ENCODE measurements around the gene ZFP36L2.

ZFP36L2 gene, protein sequence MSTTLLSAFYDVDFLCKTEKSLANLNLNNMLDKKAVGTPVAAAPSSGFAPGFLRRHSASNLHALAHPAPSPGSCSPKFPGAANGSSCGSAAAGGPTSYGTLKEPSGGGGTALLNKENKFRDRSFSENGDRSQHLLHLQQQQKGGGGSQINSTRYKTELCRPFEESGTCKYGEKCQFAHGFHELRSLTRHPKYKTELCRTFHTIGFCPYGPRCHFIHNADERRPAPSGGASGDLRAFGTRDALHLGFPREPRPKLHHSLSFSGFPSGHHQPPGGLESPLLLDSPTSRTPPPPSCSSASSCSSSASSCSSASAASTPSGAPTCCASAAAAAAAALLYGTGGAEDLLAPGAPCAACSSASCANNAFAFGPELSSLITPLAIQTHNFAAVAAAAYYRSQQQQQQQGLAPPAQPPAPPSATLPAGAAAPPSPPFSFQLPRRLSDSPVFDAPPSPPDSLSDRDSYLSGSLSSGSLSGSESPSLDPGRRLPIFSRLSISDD

DNA sequence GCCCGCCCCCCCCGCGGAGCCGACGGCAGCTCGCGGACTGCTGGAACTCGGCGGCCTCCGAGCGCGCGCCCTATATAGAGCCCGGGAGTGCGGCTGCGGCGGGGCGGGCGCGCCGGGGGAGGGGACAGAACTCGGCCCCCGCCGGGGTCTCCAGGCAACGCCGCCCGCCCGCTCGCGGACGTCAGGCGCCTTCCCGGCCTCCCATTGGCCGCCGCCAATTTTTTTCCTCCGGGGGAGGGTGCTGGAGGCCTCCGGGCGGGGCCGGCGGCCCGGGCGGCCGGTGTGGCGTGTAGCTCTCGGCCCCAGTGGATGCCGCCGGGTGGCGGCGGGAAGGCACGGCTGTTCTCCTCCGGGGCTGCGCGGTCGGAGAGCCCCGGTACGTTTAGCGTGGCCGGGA, at the start of gene ZFP36L2:
Gene ZFP36L2, minus strand, starts transcription at position 49 of the 397 bp plus-strand sequence. CDS start 291 bp downstream, outside the sequence.
- DNase-seq = peak; percentile 95

DNA sequence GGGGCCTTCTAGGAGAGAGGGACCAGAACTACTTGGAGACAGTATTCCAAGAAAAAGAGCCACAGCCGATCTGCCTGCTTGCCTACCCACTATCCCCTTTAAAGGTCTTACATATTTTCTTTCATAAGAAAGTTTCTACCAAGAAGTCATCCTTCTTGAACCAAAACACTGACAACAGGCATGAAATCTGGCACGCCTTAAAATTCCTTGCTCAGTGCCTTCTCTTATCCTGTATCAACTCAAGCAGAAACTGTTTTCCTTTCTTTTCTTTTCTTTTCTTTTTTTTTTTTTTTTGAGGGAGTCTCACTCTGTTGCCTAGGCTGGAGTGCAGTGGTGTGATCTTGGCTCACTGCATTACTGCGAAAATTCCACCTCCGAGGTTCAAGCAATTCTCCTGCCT, 48.3 kb upstream of the ZFP36L2 start:
- DNase-seq = no peak

DNA sequence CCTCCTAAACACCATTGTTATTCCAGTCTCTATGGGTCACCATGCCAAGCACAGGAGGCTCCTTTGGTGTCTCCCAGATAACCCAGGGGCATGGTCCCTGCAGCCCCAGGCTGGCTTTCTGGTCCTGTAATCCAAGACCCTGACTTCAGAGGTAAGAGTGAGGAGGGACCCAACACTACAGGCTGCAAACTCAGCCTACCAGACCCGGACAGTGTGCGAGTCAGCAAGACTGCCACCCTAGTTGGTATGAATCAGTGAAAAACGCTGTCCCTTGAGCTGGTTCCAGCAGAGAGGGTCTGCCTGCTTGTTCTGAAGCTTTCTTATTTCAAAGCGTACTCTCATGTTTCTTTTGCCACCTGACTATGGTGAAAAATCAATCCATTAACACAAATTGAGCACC, 47.6 kb upstream of the ZFP36L2 start:
- no peak for DNase-seq

DNA sequence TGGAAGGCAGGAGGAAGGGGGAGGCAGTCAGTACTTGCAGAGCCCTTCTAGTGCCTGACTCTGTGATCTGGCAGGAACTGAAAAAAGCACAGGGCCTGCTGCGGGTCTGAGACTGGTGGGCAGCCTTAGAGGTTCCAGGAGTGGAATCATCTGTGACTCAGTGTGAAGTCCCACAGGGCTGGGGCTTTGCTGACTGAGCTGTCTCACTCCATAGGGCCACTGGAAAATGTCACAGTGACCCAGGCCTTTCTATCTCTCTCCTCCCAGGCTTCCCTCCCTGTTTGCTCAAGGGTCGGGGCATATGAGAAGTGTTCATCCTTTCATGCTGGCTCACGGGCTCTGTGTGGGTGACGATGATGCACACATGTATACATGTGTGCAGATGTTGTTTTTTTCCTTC, 47.1 kb upstream of the ZFP36L2 start:
- no peak for DNase-seq

DNA sequence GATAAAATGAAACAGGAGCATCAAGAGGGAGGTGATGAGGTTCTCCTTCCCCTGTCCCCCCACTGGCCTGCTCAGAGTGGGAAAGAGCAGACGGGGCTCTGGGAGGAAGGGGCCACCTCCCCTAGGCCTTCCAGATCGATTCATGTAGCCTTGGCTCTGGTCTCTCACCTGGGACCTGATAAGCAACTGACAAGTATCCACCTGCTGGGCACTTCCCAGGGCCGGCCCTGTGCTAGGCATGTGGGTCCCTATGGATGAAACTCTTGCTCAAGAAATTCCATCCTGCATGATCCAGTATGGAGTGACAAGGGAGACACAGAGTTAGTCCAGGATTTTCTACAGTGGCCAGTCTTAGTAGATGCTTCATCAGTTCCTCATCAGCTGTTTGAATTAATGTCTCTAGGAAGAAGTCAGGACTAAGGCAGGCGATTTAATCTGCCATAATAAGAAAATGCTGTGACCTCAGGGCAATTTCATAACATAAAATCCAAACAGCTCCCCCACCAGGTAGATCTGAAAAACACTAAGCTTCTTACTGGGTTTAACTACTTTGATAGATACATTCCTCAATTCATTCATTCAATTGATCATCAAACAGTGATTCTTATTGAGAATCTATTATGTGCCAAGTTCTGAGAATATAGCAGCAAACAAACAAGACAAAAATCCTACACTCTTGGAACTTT, 44.7 kb upstream of the ZFP36L2 start:
- no peak for DNase-seq

GRCh38 chr2:43270461-43270860, 44.1 kb upstream of the ZFP36L2 start:
- no peak for DNase-seq

DNA sequence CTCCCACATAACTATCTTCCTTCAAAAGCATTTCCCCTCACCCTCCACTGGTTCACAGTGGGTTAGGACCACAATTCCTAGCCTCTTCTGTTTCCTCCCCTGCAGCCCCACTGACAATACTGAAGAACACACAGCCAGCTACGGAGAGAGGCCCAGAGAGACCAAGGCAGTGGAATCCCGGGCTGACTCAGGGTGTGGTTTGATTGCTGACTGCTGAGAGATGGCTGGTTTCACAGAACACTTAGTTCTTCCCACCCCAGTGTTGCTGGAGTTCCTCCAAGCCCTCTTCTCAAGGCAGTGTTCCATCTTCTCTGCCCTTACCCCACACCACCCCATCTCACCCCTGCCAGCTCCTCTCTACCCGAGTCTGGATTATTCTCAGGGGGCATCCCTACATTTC, 43.3 kb upstream of the ZFP36L2 start:
- no peak for DNase-seq

DNA sequence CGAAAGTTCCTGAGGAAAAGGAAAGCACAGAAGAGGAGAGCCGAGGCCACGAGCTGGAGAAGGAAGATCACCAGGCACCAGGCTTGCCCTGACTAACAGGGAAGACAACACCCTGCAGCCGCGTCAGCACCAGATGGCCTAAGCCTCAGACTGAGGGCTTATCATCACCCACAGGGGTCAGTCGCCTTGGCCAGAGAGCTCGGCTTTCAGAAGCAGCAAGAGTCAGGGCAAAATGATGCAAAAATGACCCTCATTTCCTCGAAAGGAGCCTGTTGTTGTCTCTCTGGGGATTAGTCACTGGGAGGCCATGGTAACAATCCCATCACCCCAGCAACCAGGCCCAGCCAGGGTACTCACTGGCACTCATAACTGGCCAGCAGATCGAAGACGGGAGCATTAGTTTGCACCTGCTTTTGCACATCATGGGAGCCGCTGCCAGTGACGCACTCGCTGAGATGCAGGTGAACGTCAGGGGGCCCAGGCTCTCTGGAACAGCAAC, 42.7 kb upstream of the ZFP36L2 start:
- DNase-seq = no peak

GRCh38 chr2:43268066-43268953, 41.9 kb upstream of the ZFP36L2 start:
- DNase-seq = no peak

DNA sequence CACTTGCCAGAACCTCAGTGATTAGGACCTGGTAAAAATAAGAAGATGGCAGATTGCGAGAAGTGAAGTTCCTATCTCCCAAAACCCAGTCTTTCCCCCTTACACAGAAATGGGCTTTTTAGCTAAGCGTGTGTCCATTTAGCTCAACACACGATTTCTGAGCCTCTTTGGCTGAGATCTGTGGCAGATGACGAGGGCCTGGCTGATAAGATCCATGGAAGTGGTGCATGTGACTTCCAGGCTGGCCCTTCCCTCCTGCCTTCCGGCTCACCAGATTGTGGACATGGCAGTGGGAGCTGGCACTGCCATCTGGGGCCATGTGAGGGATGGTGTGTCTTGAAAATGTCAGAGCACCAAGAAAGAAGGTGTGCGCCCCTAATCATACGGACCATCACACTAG, 41.0 kb upstream of the ZFP36L2 start:
- no peak for DNase-seq

GRCh38 chr2:43266711-43267111, 40.3 kb upstream of the ZFP36L2 start:
- DNase-seq = no peak

GRCh38 chr2:43265421-43265820, 39.0 kb upstream of the ZFP36L2 start:
- DNase-seq = no peak

GRCh38 chr2:43265001-43265400, 38.6 kb upstream of the ZFP36L2 start:
- DNase-seq = no peak

DNA sequence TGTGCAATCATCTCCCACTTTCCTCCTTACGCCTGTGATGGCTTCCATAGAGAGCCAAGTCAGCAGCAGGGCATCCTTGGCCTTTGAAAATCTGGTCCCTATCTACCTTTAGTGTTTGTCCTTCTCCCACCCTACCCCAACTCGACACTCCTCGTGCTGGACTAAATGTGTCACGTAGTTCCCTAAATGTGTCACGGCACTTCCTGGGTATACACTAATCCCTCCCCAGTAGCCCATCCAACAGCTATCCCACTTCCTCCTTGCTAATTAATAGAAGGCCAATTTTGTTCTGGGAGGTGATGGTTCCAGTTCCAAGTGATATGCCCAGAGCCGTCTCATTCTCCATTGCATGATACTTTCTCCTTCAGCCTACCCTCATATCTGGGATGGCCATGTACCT, 36.5 kb upstream of the ZFP36L2 start:
- DNase-seq = no peak

- DNase-seq = no peak
These were observed 35.8 kb upstream of the ZFP36L2 start for GRCh38 chr2:43262239-43262638.

DNA sequence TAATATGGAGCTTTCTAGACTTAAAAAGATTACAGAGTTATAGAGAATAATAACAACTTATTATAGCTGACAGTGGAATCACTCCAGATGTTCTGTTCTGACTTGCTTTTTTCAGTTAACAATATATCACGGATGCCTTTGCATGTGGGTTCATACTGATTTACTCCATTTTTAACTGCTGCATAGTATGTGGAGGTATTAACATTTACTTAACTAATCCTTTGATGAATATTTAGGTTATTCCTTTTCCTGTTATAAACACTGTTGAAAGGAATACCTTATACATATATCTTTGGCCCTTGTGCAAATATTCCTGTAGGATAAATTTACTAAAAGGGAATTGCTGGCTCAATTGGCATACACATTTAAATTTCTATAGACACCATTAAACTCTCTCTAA, 33.1 kb upstream of the ZFP36L2 start:
- DNase-seq = no peak

- no peak for DNase-seq
These were observed 32.2 kb upstream of the ZFP36L2 start for GRCh38 chr2:43258547-43259156.

DNA sequence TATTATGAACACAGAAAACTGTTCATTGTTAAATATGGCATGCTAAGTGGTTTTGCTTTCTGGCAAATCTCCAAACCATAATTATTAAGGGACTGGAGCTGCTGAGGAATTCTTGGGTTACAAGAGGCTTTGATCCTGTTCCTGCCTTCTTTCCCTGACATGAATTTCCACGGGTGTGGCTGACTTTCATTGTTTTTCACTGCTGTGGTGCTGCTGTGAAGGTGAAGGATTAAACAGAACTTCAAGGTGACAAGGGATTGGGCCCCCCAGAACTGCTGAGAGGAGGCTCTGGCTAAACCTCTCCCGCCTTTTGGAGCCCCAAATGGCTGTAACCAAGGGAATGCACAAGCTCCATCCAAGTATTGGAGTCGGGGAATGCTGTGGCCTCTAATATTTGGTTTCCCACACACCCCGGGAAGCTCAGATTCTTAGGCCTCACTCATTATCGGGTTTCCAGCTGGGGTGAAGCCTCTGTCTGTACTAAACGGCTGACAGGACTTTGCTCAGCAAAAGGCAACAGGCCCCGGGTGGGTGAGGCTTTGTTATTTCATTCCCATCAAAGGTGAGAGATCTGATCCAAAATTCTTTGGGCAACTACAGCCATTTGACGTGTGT, 29.0 kb upstream of the ZFP36L2 start:
- DNase-seq = no peak

- DNase-seq = no peak
These were observed 27.9 kb upstream of the ZFP36L2 start for GRCh38 chr2:43254331-43254730.

DNA sequence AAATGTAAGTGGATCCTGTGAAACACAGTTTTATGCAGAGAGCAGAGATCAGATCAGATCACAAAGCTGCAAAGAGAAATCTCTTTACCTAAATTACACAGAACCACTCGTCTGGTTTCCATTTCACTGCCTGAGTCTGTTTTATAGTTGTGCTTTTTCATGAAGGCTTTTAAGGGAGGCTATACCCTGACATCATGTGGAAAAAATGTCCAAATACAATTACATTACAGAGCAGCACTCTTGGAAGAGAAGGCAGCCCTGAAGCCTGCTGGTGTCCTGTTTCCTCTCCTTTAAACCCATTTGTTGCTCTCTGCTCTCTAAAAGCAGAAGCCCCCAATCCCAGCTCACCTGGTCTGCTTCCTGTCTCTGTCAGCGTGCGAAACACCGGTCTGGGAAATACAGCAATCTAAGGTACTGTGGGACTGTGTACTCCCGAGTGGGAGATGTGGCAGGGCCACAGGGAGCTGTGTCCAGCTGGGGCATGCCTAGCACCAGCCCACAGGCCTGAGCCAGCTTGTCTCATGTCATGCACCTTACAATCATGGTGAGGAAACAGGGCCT, 24.8 kb upstream of the ZFP36L2 start:
- DNase-seq = no peak

GRCh38 chr2:43250015-43250414, 23.6 kb upstream of the ZFP36L2 start:
- no peak for DNase-seq

GRCh38 chr2:43248621-43249020, 22.2 kb upstream of the ZFP36L2 start:
- DNase-seq = no peak

All from activated naive CD4-positive, alpha-beta T cell treated with anti-CD3 and anti-CD28 coated beads, Interleukin-2, amount 50 U/mL, for 16 hours (primary cell).